GM21529 (cell line): Measurements from ENCODE around the gene EPS8.

Experiments
- ATAC-seq: cut with Tn5 transposase; IDR thresholded peaks from one replicate; pipeline ENCODE4 v1.9.1; 2021; ENCODE audit not compliant: unreplicated experiment

Gene EPS8

DNA sequence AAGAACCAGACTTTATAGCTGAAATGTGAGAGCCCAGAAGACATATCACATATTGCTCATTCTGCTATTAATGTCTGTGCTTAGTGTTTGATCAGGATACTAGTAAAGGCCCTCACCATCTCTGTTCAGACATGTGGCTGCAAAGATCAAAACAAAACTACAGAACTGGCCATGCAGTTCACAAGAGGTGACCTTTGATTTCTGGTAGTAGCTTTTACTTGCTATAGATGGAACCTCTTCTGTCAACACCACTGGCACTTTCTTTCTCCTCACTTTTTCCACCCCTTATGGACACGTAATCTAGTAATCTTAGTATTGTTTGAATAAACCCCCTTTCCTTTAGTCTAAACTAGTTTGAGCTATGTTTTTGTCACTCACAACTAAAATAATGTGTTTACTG lies 214.8 kb downstream of the EPS8 start:
- ATAC-seq: no peak
